ENCODE measurements around the gene WNT3A.

GRCh38 chr1:228060458-228061190 is 53.8 kb downstream of the WNT3A start:
- TF ChIP-seq CTCF (conservative IDR thresholded peaks at IDR 0.05; ENCODE audit: low read depth, low read length) = peak; percentile 30; the same call in 1 of the 2 replicates
- TF ChIP-seq EZH2 (IDR thresholded peaks at IDR 0.05; ENCODE audit: low read length, unreplicated experiment) = no peak
- TF ChIP-seq EZH2phosphoT487 (IDR thresholded peaks at IDR 0.05; ENCODE audit: borderline replicate concordance, low read length) = no peak

All from PC-3 (cell line).